Measurements from ENCODE around the gene OR2M3. TPM values are rescaled to one million over a fixed set of nuclear protein-coding genes. Genes with fewer than 3 reads are reported as not detected.

The OR2M3 gene, protein sequence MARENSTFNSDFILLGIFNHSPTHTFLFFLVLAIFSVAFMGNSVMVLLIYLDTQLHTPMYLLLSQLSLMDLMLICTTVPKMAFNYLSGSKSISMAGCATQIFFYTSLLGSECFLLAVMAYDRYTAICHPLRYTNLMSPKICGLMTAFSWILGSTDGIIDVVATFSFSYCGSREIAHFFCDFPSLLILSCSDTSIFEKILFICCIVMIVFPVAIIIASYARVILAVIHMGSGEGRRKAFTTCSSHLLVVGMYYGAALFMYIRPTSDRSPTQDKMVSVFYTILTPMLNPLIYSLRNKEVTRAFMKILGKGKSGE
- total RNA-seq = not detected in 2 replicates

DNA sequence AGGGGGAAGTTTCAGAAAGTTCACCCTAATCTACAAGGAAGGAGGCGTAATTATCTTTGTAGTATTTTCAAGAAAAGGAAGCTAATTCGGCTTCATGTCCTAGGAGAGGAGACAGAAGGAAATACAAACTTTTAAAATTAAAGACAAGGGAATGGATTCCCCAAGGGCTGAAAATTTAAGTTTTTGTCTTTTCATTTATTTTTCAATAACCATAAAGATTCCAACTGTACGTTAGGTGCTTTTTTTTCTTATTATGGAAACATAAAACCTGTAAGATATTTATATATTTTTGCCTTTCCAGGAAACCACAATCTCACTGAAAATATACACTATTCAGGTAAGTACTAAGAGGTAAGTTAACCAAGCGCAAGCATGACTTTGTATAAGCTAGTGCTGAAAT is at the start of gene OR2M3:
Gene OR2M3, plus strand, starts transcription at position 301 of the 400 bp plus-strand sequence. CDS start 5,803 bp downstream, outside the sequence.

DNA sequence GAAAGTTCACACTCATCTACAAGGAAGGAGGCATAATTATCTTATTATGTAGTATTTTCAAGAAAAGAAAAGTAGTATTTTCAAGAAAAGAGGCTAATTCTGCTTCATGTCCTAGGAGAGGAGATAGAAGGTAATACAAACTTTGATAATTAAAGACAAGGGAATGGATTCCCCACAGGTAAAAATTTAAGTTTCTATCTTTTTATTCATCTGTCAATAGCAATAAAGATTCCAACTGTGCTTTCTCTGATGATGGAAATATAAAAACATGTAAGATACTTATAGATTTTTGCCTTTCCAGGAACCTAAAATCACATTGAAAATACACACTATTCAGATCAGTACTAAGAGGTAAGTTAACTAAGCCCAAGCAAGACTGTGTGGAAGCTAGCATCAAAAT is 22.5 kb upstream of the OR2M3 start, which contains the start of gene OR2M2:
Gene OR2M2, plus strand, starts transcription at position 301 of the 400 bp plus-strand sequence. CDS start 5,165 bp downstream, outside the sequence.

DNA sequence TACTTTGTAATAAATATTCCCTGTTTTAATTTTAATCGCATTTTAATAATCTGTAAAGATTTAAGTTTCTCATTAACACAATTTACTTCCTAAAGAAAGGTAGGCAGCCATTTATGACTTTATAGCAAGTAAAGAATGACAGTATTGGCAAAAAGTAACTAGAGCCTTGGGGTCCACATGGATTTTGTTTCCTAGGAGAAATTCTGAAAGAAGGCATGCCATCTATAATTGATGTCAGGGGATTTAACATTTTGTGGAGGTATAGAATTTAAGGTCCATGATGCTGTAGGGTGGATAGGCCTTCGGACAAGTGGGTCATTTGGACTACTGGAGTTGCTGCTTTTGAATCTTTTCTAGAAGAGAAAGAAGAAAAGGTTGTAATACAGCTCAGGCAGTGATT is 34.1 kb downstream of the OR2M3 start, which contains the start of gene OR2M4:
Gene OR2M4, plus strand, starts transcription at position 301 of the 400 bp plus-strand sequence. CDS start 7,512 bp downstream, outside the sequence.

Other genes starting within 250 kb of the OR2M3 start
- 0.31 TPM in 1 of 2 replicates, not detected in the other for gene OR2L8, start 248.4 kb upstream of the OR2M3 start, total RNA-seq
- not detected in 2 replicates for gene OR2AK2, start 232.0 kb upstream of the OR2M3 start, total RNA-seq
- not detected in 2 replicates for gene OR2L5, start 183.6 kb upstream of the OR2M3 start, total RNA-seq
- gene OR2L2, start 167.2 kb upstream of the OR2M3 start, total RNA-seq = not detected in 2 replicates
- not detected in 2 replicates for gene OR2L3, start 150.4 kb upstream of the OR2M3 start, total RNA-seq
- not detected in 2 replicates for gene OR2L13, start 102.1 kb upstream of the OR2M3 start, total RNA-seq
- not detected in 2 replicates for gene OR2M5, start 52.1 kb upstream of the OR2M3 start, total RNA-seq
- gene OR2M2, start 22.4 kb upstream of the OR2M3 start, total RNA-seq = not detected in 2 replicates
- not detected in 2 replicates for gene OR2M4, start 34.2 kb downstream of the OR2M3 start, total RNA-seq
- gene OR2T33, start 80.7 kb downstream of the OR2M3 start, total RNA-seq = not detected in 2 replicates
- gene OR2T12, start 106.2 kb downstream of the OR2M3 start, total RNA-seq = under 0.01 TPM in 1 of 2 replicates, not detected in the other
- gene OR2M7, start 127.3 kb downstream of the OR2M3 start, total RNA-seq = not detected in 2 replicates
- gene OR14C36, start 151.5 kb downstream of the OR2M3 start, total RNA-seq = not detected in 2 replicates
- gene OR2T4, start 164.4 kb downstream of the OR2M3 start, total RNA-seq = not detected in 2 replicates
- not detected in 2 replicates for gene OR2T6, start 178.5 kb downstream of the OR2M3 start, total RNA-seq
- gene OR2T1, start 205.8 kb downstream of the OR2M3 start, total RNA-seq = not detected in 2 replicates
- gene OR2T2, start 248.4 kb downstream of the OR2M3 start, total RNA-seq = not detected in 2 replicates

All from bladder microvascular endothelial cell (primary cell).